Urothelium cell line (cell line): ENCODE measurements around the gene CFAP157.
"Not testable (repeated sequence)": the region's sequence is repeated elsewhere in the genome, so short reads cannot be mapped to it uniquely, and the experiment has no call there.

Experiments used
- DNase-seq: peaks from one replicate; pipeline ENCODE4 v3.0.0; 2011; ENCODE audit warnings: low spot score, mixed read lengths
- FAIRE-seq: peaks from 2 replicates; lab custom pipeline; 2011; peaks lifted over from hg19 to GRCh38; lab: Jason Lieb, UNC

CFAP157 gene

DNA sequence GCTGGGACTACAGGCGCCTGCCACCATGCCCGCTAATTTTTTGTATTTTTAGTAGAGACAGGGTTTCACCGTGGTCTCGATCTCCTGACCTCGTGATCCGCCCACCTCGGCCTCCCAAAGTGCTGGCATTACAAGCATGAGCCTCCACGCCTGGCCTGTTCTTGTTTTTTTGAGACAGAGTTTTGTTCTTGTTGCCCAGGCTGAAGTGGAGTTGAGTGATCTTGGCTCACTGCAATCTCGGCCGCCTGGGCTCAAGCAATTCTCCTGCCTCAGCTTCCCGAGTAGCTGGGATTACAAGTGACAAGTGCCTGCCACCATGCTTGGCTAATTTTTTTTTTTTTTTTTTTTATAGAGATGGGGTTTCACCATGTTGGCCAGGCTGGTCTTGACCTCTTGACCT lies 50.0 kb downstream of the CFAP157 start:
- not testable (repeated sequence) for FAIRE-seq

DNA sequence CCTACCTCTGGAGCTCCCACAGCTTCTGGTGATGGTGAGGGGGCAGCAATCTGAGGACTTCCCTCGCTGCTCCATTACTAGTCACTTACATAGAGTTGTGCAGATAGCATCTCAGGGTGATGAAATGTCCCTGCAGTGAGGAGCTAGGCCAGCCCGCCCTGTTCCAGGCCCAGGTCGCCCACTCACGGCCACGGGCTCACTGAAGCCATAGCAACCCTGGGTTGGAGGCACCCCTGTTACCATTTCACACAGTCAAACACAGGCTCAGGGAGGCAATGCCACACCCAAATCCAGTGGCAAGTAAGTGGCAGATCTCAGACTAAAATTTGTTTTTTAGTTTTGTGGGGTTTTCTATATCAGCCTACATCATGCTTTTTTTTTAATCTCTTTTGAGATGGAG lies 52.1 kb downstream of the CFAP157 start:
- DNase-seq (no peak), FAIRE-seq (no peak)

More for the DNA sequence above, 50.0 kb downstream of the CFAP157 start:
- DNase-seq = not testable (repeated sequence)

DNA sequence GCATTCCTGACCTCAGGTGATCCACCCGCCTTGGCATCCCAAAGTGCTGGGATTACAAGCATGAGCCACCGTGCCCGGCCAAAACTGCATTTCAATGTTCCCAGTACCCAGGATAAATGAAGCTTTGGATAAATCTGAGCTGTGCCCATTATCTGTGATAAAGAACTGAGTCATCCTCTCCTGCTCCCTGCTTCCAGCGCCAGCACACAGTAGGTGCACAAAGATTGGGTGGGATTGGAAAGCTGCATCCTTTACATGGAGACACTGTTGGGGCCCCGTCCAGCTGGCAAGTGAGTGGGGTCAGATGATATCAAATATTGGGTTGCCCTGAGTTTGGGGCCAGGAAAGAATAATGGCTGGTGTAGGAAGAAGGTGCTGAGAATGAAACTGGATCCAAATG lies 54.3 kb downstream of the CFAP157 start:
- DNase-seq (no peak), FAIRE-seq (no peak)

DNA sequence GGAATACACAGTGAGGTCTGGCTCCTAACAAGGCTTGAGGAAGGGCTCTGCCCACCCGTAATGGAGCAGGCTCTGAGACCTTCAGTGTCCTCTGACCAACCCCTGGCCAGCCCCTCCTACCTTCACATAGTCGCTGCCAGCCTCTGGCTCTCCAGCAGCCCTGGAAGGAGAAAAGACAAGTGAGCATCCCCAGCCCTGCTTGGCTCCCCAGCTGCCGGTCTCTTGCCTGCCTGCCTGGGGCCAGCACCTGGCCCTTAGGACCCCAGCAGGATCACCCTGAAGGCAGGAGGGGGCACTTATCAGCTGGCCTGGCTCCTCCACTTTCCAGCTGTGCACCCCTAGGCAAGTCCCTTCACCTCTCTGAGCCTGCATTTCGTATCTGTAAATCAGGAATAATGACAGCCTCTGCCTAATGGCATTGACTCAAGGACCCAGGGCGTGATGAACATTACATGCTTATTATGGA lies 54.7 kb downstream of the CFAP157 start:
- no peak for FAIRE-seq

DNA sequence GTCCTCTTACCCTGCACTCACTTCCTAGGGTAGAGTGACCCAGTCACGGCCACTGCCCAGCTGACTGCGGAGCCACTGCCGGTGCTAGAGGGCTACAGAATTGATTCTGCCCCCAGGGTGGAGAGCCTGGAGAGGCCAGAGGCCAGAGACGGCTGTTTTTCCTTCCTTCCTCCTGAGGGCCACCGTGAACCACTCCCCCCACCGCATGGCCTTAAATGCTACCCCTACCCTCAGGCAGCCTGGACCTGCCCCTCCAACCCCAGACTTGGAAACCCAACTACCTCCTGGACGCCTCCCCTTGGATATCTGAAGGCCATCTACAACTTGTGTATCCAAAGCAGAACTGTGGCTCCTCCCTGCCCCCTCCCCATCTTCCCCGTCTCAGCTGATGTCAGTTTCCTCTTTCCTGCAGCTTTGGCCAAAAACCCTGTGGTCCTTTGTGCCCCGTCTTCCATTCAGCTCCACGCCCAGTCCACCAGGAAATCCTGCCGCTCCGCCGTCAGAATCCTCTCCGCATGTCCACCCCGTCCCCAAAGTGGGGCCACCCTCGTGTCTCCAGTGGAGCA lies 55.4 kb downstream of the CFAP157 start:
- DNase-seq = no peak
- FAIRE-seq = no peak

More for the DNA sequence above, 54.7 kb downstream of the CFAP157 start:
- no peak for DNase-seq

DNA sequence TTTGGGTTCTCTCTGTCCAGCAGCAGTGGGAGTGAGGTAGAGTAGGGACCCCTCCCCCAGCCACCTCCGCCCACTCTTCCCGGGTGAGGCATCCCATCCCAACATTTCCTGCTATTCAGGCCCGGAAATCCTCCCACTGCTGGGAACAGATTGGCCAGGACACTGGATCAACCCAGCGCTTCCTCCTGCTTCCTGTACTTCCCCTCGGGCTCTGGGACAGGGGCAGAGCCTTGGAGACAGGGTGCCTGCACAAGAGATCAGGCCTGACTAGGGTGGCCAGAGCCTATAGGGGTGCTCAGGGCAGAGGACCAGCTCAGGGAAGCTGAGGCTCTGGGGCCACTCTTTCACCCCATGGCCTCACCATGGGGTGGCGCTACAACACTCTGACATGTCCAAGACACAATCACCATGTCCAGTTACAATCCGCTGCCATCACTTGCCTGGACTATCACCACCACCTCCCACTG lies 57.2 kb downstream of the CFAP157 start:
- FAIRE-seq = no peak
- no peak for DNase-seq

DNA sequence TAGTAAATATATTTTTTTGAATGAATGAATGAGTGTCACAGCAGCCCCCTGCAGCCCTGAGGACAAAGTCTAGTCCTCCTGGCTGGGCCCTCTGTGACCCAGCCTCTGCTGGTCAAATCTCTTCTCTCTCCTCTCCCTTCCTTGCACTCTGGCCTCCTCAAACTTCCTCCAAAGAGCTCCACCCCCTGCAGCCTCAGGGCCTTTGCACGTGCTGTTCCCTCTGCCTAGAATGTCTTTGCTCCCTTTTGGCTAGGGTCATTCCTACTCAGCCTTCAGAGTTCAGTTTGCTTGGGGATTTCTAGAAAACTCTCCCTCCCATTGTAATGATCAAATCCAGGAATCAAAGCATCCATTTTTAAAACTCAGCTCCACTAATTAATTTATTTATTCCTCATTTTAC lies 58.6 kb downstream of the CFAP157 start:
- FAIRE-seq (no peak), DNase-seq (no peak)
